ENCODE results near the gene ACKR4.
"Not testable (repeated sequence)": the region's sequence is repeated elsewhere in the genome, so short reads cannot be mapped to it uniquely, and the experiment has no call there.

Gene ACKR4

GRCh38 chr3:132630612-132631011, 33.5 kb downstream of the ACKR4 start:
- no peak overlapping the region for H3K4me3 ChIP-seq
- no peak for DNase-seq
- H3K27ac ChIP-seq: no peak overlapping the region
- H3K27me3 ChIP-seq: no peaks in the 10 kb centered on the region
- intact Hi-C loops (cut with DNase I; ENCODE audit: low total_unique reads): no loop called here
- peaks cover 10 to 26% (median 16%) of the 10 kb centered on the region in 3 donors for H3K36me3 ChIP-seq
- no peaks in the 10 kb centered on the region for H3K9me3 ChIP-seq
- peaks cover 0 to 6% (median 3%) of the 10 kb centered on the region in 4 donors for H3K4me1 ChIP-seq
- no peak for TF ChIP-seq CTCF (IDR thresholded peaks at IDR 0.05)

GRCh38 chr3:132635052-132635451, 38.0 kb downstream of the ACKR4 start:
- no peak overlapping the region for H3K4me3 ChIP-seq
- no peak for TF ChIP-seq CTCF (IDR thresholded peaks at IDR 0.05)
- DNase-seq: no peak
- no peaks in the 10 kb centered on the region for H3K4me1 ChIP-seq
- H3K9me3 ChIP-seq: no peaks in the 10 kb centered on the region
- no peak overlapping the region for H3K27ac ChIP-seq
- H3K36me3 ChIP-seq: peaks cover 15 to 32% (median 31%) of the 10 kb centered on the region in 3 donors
- H3K27me3 ChIP-seq: no peaks in the 10 kb centered on the region
- intact Hi-C loops (cut with DNase I; ENCODE audit: low total_unique reads): no loop called here

- intact Hi-C loops (cut with DNase I; ENCODE audit: low total_unique reads): no loop called here
- Histone ChIP-seq H3K36me3 (peaks cover 15 to 44% (median 26%) of the 10 kb centered on the region in 3 donors), H3K27me3 (no peaks in the 10 kb centered on the region), H3K27ac (no peak overlapping the region), H3K9me3 (no peaks in the 10 kb centered on the region), H3K4me1 (no peaks in the 10 kb centered on the region), H3K4me3 (no peak overlapping the region)
- DNase-seq: no peak
- TF ChIP-seq CTCF (IDR thresholded peaks at IDR 0.05): no peak
Measured at GRCh38 chr3:132637590-132637989, 40.5 kb downstream of the ACKR4 start.

- no peak for TF ChIP-seq CTCF (IDR thresholded peaks at IDR 0.05)
- intact Hi-C loops (cut with DNase I; ENCODE audit: low total_unique reads): no loop called here
- DNase-seq: no peak
- H3K9me3 ChIP-seq: no peaks in the 10 kb centered on the region
- H3K4me1 ChIP-seq: no peaks in the 10 kb centered on the region
- no peak overlapping the region for H3K27ac ChIP-seq
- H3K27me3 ChIP-seq: no peaks in the 10 kb centered on the region
- peaks cover 15 to 44% (median 26%) of the 10 kb centered on the region in 3 donors for H3K36me3 ChIP-seq
- no peak overlapping the region for H3K4me3 ChIP-seq
Measured at GRCh38 chr3:132638706-132639105, 41.6 kb downstream of the ACKR4 start.

GRCh38 chr3:132641427-132641826, 44.4 kb downstream of the ACKR4 start:
- intact Hi-C loops (cut with DNase I; ENCODE audit: low total_unique reads); H3K4me1 ChIP-seq; H3K27me3 ChIP-seq; H3K9me3 ChIP-seq; H3K4me3 ChIP-seq; H3K27ac ChIP-seq; DNase-seq: not testable (repeated sequence)
- H3K36me3 ChIP-seq: peaks cover 15 to 36% (median 23%) of the 10 kb centered on the region in 3 donors

- Histone ChIP-seq H3K9me3 (no peaks in the 10 kb centered on the region), H3K27me3 (no peaks in the 10 kb centered on the region), H3K4me3 (no peak overlapping the region), H3K27ac (no peak overlapping the region), H3K4me1 (no peaks in the 10 kb centered on the region), H3K36me3 (peaks cover 15 to 32% (median 17%) of the 10 kb centered on the region in 3 donors)
- DNase-seq: no peak
- intact Hi-C loops (cut with DNase I; ENCODE audit: low total_unique reads): no loop called here
- TF ChIP-seq CTCF (IDR thresholded peaks at IDR 0.05): peak; percentile 86 to 87
Measured at GRCh38 chr3:132641837-132642538, 44.9 kb downstream of the ACKR4 start.
